ENCODE results near the gene FSHB.
"Not testable (repeated sequence)": the region's sequence is repeated elsewhere in the genome, so short reads cannot be mapped to it uniquely, and the experiment has no call there.

The FSHB gene

GRCh38 chr11:30230714-30231113 is at the start of gene FSHB:
Gene FSHB (plus strand): TSS chr11:30231014. CDS start chr11:30231903, 889 bp downstream.
- Mint-ChIP-seq H3K9me3 (peaks cover 13 to 15% of the 10 kb centered on the region in 2 donors), H3K4me1 (no peaks in the 10 kb centered on the region), H3K27ac (no peak within 1 kb of the TSS), H3K4me3 (no peak within 1 kb of the TSS), H3K36me3 (no peaks in the 10 kb centered on the region), H3K27me3 (peaks cover 0 to 8% of the 10 kb centered on the region in 2 donors)
- ATAC-seq (replicated peaks) = no peak
- DNase-seq = no peak

DNA sequence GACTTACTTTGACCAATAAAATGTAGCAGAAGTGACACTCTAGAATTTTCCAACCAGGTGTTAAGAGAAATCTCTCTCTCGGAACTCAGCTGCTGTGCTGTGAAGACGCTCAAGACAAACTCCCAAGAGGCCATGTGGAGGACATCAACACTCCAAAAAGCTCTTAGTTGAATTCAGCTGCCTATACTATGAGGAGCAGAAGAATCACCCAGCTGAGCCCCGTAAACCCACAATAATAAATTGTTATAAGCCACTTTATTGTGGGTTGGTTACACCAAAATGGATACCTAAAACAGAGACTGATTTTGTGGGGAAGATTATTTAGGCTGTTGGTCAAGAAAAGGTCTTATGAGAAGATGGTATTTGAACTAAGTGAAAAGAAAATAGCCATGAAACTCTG is 44.1 kb upstream of the FSHB start:
- peaks cover 8 to 13% of the 10 kb centered on the region in 2 donors for H3K9me3 Mint-ChIP-seq
- H3K27ac Mint-ChIP-seq = no peak overlapping the region
- H3K4me1 Mint-ChIP-seq = no peaks in the 10 kb centered on the region
- no peak for DNase-seq
- H3K27me3 Mint-ChIP-seq = no peaks in the 10 kb centered on the region
- ATAC-seq (replicated peaks) = no peak
- H3K36me3 Mint-ChIP-seq = no peaks in the 10 kb centered on the region
- no peak overlapping the region for H3K4me3 Mint-ChIP-seq

DNA sequence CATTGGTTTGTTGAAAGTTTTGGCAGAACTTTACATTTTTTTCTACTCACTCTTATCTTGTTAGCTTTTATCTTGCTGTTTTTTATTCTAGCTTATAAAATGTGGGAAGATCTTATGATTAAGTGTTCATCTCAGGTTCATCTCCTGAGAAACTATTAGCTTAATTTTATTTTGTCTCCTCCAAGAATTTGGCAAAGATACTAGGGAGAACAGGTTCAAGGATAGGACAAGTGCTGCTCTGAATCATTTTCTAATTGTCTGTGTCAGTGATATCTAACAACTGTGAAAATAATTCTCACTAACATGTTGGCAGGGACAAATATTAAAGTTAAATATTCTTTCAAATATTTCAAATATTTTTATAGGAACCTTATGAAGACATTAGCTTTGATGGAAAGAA is 38.2 kb upstream of the FSHB start:
- Mint-ChIP-seq H3K36me3 (no peaks in the 10 kb centered on the region), H3K27ac (no peak overlapping the region), H3K9me3 (peaks cover 0 to 1% of the 10 kb centered on the region in 2 donors), H3K4me1 (no peaks in the 10 kb centered on the region), H3K4me3 (no peak overlapping the region), H3K27me3 (peaks cover 0 to 5% of the 10 kb centered on the region in 2 donors)
- DNase-seq (no peak), ATAC-seq (replicated peaks) (no peak)

GRCh38 chr11:30196400-30197206 is 34.2 kb upstream of the FSHB start:
- no peak overlapping the region for H3K27ac Mint-ChIP-seq
- DNase-seq (peak; percentile 9), ATAC-seq (replicated peaks) (peak; percentile 79 to 80)
- H3K36me3 Mint-ChIP-seq = no peaks in the 10 kb centered on the region
- H3K9me3 Mint-ChIP-seq = peaks cover 0 to 2% of the 10 kb centered on the region in 2 donors
- H3K4me3 Mint-ChIP-seq = no peak overlapping the region
- H3K27me3 Mint-ChIP-seq = peaks cover 0 to 5% of the 10 kb centered on the region in 2 donors
- no peaks in the 10 kb centered on the region for H3K4me1 Mint-ChIP-seq

DNA sequence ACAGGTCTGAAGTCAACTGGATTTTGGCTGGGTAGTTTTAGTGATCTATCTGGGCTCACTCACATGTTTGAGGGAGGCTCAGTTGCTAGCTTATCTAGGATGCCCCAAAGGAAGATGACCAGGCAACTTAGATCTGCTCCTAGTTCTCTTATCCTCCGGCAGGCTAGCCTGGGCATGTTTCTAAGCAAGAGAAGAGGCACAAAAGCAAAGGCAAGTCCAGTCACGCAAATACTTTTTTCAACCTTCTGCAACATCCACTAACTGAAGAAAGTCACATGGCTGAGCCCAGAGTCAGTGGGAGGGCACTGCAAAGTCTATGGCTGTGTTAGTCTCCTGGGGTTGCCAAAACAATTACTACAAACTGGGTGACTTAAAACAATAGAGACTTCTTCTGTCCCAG is 32.9 kb upstream of the FSHB start:
- Mint-ChIP-seq H3K9me3 (peaks cover 0 to 2% of the 10 kb centered on the region in 2 donors), H3K27ac (no peak overlapping the region), H3K4me3 (no peak overlapping the region), H3K4me1 (no peaks in the 10 kb centered on the region), H3K27me3 (peaks cover 0 to 5% of the 10 kb centered on the region in 2 donors), H3K36me3 (no peaks in the 10 kb centered on the region)
- no peak for DNase-seq
- no peak for ATAC-seq (replicated peaks)

GRCh38 chr11:30202989-30203388 is 27.8 kb upstream of the FSHB start:
- ATAC-seq (replicated peaks); H3K9me3 Mint-ChIP-seq: not testable (repeated sequence)

GRCh38 chr11:30203850-30204249 is 27.0 kb upstream of the FSHB start:
- Mint-ChIP-seq H3K4me1 (no peaks in the 10 kb centered on the region), H3K4me3 (no peak overlapping the region), H3K27ac (no peak overlapping the region), H3K36me3 (no peaks in the 10 kb centered on the region), H3K9me3 (peaks cover 0 to 2% of the 10 kb centered on the region in 2 donors), H3K27me3 (no peaks in the 10 kb centered on the region)
- ATAC-seq (replicated peaks) (no peak), DNase-seq (no peak)

More at GRCh38 chr11:30202989-30203388, 27.8 kb upstream of the FSHB start:
- H3K4me3 Mint-ChIP-seq, H3K4me1 Mint-ChIP-seq, H3K27ac Mint-ChIP-seq, H3K36me3 Mint-ChIP-seq, H3K27me3 Mint-ChIP-seq, DNase-seq: not testable (repeated sequence)

- Mint-ChIP-seq H3K4me3 (no peak overlapping the region), H3K27ac (no peak overlapping the region), H3K9me3 (no peaks in the 10 kb centered on the region), H3K27me3 (no peaks in the 10 kb centered on the region), H3K36me3 (no peaks in the 10 kb centered on the region), H3K4me1 (no peaks in the 10 kb centered on the region)
- ATAC-seq (replicated peaks) (peak; percentile 60 to 68), DNase-seq (no peak)
These were observed 24.4 kb upstream of the FSHB start for GRCh38 chr11:30206249-30206996.

DNA sequence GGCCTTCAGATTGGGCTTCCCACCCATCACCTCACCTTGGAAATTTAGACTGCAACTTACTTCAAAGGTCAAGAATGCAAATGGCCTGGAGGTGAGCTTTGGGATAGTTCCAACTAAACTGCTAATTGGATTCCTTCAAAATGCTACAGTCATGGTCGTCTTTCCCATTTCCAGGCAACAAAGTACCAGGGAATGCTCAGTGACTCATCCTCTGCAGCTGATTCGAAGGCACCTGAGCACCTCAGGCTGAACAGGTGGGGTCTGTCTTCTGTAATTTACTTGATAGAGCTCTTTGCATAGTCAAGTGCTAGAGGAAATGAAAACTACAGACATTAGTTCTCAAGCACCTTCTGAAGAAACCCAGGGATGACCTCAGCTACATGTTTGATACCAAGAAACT is 20.5 kb upstream of the FSHB start:
- ATAC-seq (replicated peaks) (no peak), DNase-seq (no peak)
- no peak overlapping the region for H3K4me3 Mint-ChIP-seq
- no peaks in the 10 kb centered on the region for H3K9me3 Mint-ChIP-seq
- no peak overlapping the region for H3K27ac Mint-ChIP-seq
- peaks cover 0 to under 1% of the 10 kb centered on the region in 2 donors for H3K27me3 Mint-ChIP-seq
- H3K4me1 Mint-ChIP-seq = no peaks in the 10 kb centered on the region
- no peaks in the 10 kb centered on the region for H3K36me3 Mint-ChIP-seq

DNA sequence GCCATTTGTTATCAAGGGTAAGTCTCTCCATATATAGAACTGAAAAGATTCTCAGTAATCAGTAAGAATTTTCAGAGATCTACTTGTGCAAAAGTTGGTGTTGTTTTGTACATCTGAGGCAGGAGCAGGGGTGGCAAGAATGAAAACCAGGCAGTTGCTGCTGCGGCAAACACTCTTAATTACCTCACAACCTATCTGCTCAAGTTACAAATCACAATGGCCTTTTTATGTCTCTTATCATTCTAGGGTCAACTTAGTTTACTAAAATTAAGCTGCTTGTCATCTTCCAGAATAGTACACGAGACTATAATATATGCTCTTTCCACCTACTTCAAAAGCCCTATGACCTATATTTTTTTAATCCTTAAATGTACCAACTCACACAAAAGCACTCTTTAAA is 14.3 kb upstream of the FSHB start:
- H3K36me3 Mint-ChIP-seq = no peaks in the 10 kb centered on the region
- H3K27me3 Mint-ChIP-seq = peaks cover 0 to 5% of the 10 kb centered on the region in 2 donors
- H3K27ac Mint-ChIP-seq = no peak overlapping the region
- DNase-seq (no peak), ATAC-seq (replicated peaks) (no peak)
- H3K9me3 Mint-ChIP-seq = peaks cover 0 to 3% of the 10 kb centered on the region in 2 donors
- H3K4me1 Mint-ChIP-seq = no peaks in the 10 kb centered on the region
- no peak overlapping the region for H3K4me3 Mint-ChIP-seq

GRCh38 chr11:30218278-30218677 is 12.5 kb upstream of the FSHB start:
- H3K4me1 Mint-ChIP-seq = no peaks in the 10 kb centered on the region
- no peaks in the 10 kb centered on the region for H3K36me3 Mint-ChIP-seq
- H3K27me3 Mint-ChIP-seq = peaks cover 0 to 5% of the 10 kb centered on the region in 2 donors
- H3K27ac Mint-ChIP-seq = no peak overlapping the region
- ATAC-seq (replicated peaks) = no peak
- H3K4me3 Mint-ChIP-seq = no peak overlapping the region
- DNase-seq = no peak
- peaks cover 0 to 3% of the 10 kb centered on the region in 2 donors for H3K9me3 Mint-ChIP-seq

GRCh38 chr11:30225642-30226041 is 5.2 kb upstream of the FSHB start:
- ATAC-seq (replicated peaks) (no peak), DNase-seq (no peak)
- Mint-ChIP-seq H3K36me3 (no peaks in the 10 kb centered on the region), H3K27ac (no peak overlapping the region), H3K27me3 (peaks cover 0 to 13% of the 10 kb centered on the region in 2 donors), H3K4me3 (no peak overlapping the region), H3K4me1 (no peaks in the 10 kb centered on the region), H3K9me3 (peaks cover 15% of the 10 kb centered on the region in 2 donors)

GRCh38 chr11:30228323-30228884 is 2.4 kb upstream of the FSHB start:
- H3K4me1 Mint-ChIP-seq = no peaks in the 10 kb centered on the region
- no peak overlapping the region for H3K4me3 Mint-ChIP-seq
- H3K27ac Mint-ChIP-seq = no peak overlapping the region
- no peaks in the 10 kb centered on the region for H3K36me3 Mint-ChIP-seq
- ATAC-seq (replicated peaks) (no peak), DNase-seq (no peak)
- H3K9me3 Mint-ChIP-seq = peaks cover 15% of the 10 kb centered on the region in 2 donors
- H3K27me3 Mint-ChIP-seq = peaks cover 0 to 13% of the 10 kb centered on the region in 2 donors

GRCh38 chr11:30239025-30239424 is 8.2 kb downstream of the FSHB start:
- H3K27ac Mint-ChIP-seq = no peak overlapping the region
- peaks cover 0 to 2% of the 10 kb centered on the region in 2 donors for H3K9me3 Mint-ChIP-seq

More at GRCh38 chr11:30239025-30239424, 8.2 kb downstream of the FSHB start:
- Mint-ChIP-seq H3K36me3 (no peaks in the 10 kb centered on the region), H3K4me1 (no peaks in the 10 kb centered on the region), H3K4me3 (no peak overlapping the region), H3K27me3 (no peaks in the 10 kb centered on the region)
- DNase-seq (no peak), ATAC-seq (replicated peaks) (no peak)
